H9 (cell line): Measurements from ENCODE around the gene YDJC. TPM values are rescaled to one million over a fixed set of nuclear protein-coding genes. Genes with fewer than 3 reads are reported as not detected.

Experiments used
- DNase-seq: peaks from one replicate; pipeline ENCODE4 v3.0.0-alpha.2; 2017
- H2AFZ ChIP-seq: one replicate; pipeline ENCODE4 v1.6.1; 2013; ENCODE audit warnings: mild to moderate bottlenecking, low read length, control low read depth, moderate library complexity
- H2AK5ac ChIP-seq: 2 replicates; pipeline ENCODE4 v1.6.1; 2013; ENCODE audit warnings: low read length, control low read depth, mixed read lengths; ENCODE audit not compliant: insufficient read length
- H2BK120ac ChIP-seq: one replicate; pipeline ENCODE4 v1.6.1; 2013; ENCODE audit warnings: low read depth, mild to moderate bottlenecking, low read length, control low read depth, inconsistent platforms; ENCODE audit not compliant: poor library complexity, severe bottlenecking
- H2BK12ac ChIP-seq: 2 replicates; pipeline ENCODE4 v1.6.1; 2013; ENCODE audit warnings: low read length, control low read depth, mixed read lengths, low read depth; ENCODE audit not compliant: insufficient read length
- H2BK15ac ChIP-seq: 2 replicates; pipeline ENCODE4 v1.6.1; 2013; ENCODE audit warnings: low read depth, low read length, control low read depth
- H2BK20ac ChIP-seq: one replicate; pipeline ENCODE4 v1.6.1; 2013; ENCODE audit warnings: low read depth, mild to moderate bottlenecking, low read length, control low read depth, inconsistent platforms; ENCODE audit not compliant: poor library complexity, severe bottlenecking
- H2BK5ac ChIP-seq: 2 replicates; pipeline ENCODE4 v1.6.1; 2013; ENCODE audit warnings: low read length, control low read depth, mixed read lengths; ENCODE audit not compliant: insufficient read length
- H3K14ac ChIP-seq: 2 replicates; pipeline ENCODE4 v1.6.1; 2013; ENCODE audit warnings: low read length, control low read depth; ENCODE audit not compliant: insufficient read depth
- H3K18ac ChIP-seq: 2 replicates; pipeline ENCODE4 v1.6.1; 2013; ENCODE audit warnings: low read depth, mild to moderate bottlenecking, mixed read lengths, low read length, control low read depth; ENCODE audit not compliant: insufficient read length
- H3K23ac ChIP-seq: 2 replicates; pipeline ENCODE4 v1.6.1; 2013; ENCODE audit warnings: low read length, control low read depth, mixed read lengths, low read depth; ENCODE audit not compliant: insufficient read length
- H3K23me2 ChIP-seq: 2 replicates; pipeline ENCODE4 v1.6.1; 2013; ENCODE audit warnings: low read depth, mild to moderate bottlenecking, mixed read lengths, low read length, control low read depth; ENCODE audit not compliant: insufficient read length, poor library complexity, severe bottlenecking
- H3K27ac ChIP-seq: 2 replicates; pipeline ENCODE4 v1.5.1; 2013; ENCODE audit warnings: low read length, control low read depth, mixed read lengths, low read depth; ENCODE audit not compliant: insufficient read length
- H3K27me3 ChIP-seq: 2 replicates; pipeline ENCODE4 v1.6.1; 2013; ENCODE audit warnings: low read length, control low read depth, inconsistent platforms; ENCODE audit not compliant: insufficient read depth
- H3K4ac ChIP-seq: 2 replicates; pipeline ENCODE4 v1.6.1; 2013; ENCODE audit warnings: low read depth, mild to moderate bottlenecking, control low read depth, inconsistent platforms, low read length, moderate library complexity
- H3K4me1 ChIP-seq: 2 replicates; pipeline ENCODE4 v1.6.1; 2013; ENCODE audit warnings: low read length, control low read depth, inconsistent platforms; ENCODE audit not compliant: insufficient read depth
- H3K4me2 ChIP-seq: 2 replicates; pipeline ENCODE4 v1.6.1; 2013; ENCODE audit warnings: low read length, control low read depth, mixed read lengths; ENCODE audit not compliant: insufficient read length, insufficient read depth
- H3K56ac ChIP-seq: 2 replicates; pipeline ENCODE4 v1.6.1; 2013; ENCODE audit warnings: low read depth, mild to moderate bottlenecking, mixed read lengths, low read length, control low read depth; ENCODE audit not compliant: insufficient read length
- H3K79me1 ChIP-seq: 2 replicates; pipeline ENCODE4 v1.6.1; 2013; ENCODE audit warnings: low read depth, mild to moderate bottlenecking, moderate library complexity, low read length, control low read depth, inconsistent platforms; ENCODE audit not compliant: insufficient read depth, poor library complexity, severe bottlenecking
- H3K79me2 ChIP-seq: 2 replicates; pipeline ENCODE4 v1.6.1; 2013; ENCODE audit warnings: low read length, control low read depth, inconsistent platforms; ENCODE audit not compliant: insufficient read depth
- H3K9ac ChIP-seq: 2 replicates; pipeline ENCODE4 v1.6.1; 2013; ENCODE audit warnings: low read length, control low read depth, mixed read lengths; ENCODE audit not compliant: insufficient read length; ENCODE audit errors: extremely low read depth
- H3K9me3 ChIP-seq: one replicate; pipeline ENCODE4 v1.6.1; 2013; ENCODE audit warnings: low read depth, low read length, inconsistent platforms; ENCODE audit not compliant: control insufficient read depth
- H3T11ph ChIP-seq: one replicate; pipeline ENCODE4 v1.6.1; 2013; ENCODE audit warnings: mild to moderate bottlenecking, low read length, control low read depth, inconsistent platforms
- H4K20me1 ChIP-seq: one replicate; pipeline ENCODE4 v1.6.1; 2013; ENCODE audit not compliant: control insufficient read depth, insufficient read length, insufficient read depth
- H4K5ac ChIP-seq: 2 replicates; pipeline ENCODE4 v1.6.1; 2013; ENCODE audit warnings: low read depth, mild to moderate bottlenecking, mixed read lengths, low read length, control low read depth; ENCODE audit not compliant: insufficient read length
- H4K8ac ChIP-seq: replicated peaks from 2 replicates; pipeline ENCODE4 v1.6.1; 2013; ENCODE audit warnings: low read length, control low read depth, mixed read lengths, low read depth; ENCODE audit not compliant: insufficient read length
- H4K91ac ChIP-seq: 2 replicates; pipeline ENCODE4 v1.6.1; 2013; ENCODE audit warnings: low read depth, mild to moderate bottlenecking, moderate library complexity, mixed read lengths, low read length, control low read depth; ENCODE audit not compliant: insufficient read length
- H3K27ac Mint-ChIP-seq, 3 experiments: 2 replicates in 2 of 3; 3 replicates in 1 of 3; pipeline ENCODE4 v1.8.0; 2020 to 2021; ENCODE audit warnings: mixed read lengths in 3 of 3, mild to moderate bottlenecking in 1 of 3, moderate library complexity in 1 of 3
- H3K27me3 Mint-ChIP-seq: 2 replicates; pipeline ENCODE4 v1.8.0; 2021; ENCODE audit warnings: low read depth, mild to moderate bottlenecking, moderate library complexity, mixed read lengths
- H3K36me3 Mint-ChIP-seq, 3 experiments: 2 replicates in 2 of 3; 3 replicates in 1 of 3; pipeline ENCODE4 v1.8.0; 2020 to 2021; ENCODE audit warnings: low read depth in 3 of 3, mixed read lengths in 3 of 3; ENCODE audit not compliant: insufficient read depth in 1 of 3
- H3K4me1 Mint-ChIP-seq, 2 experiments: 2 replicates each; pipeline ENCODE4 v1.8.0; 2020; ENCODE audit warnings: mixed read lengths in 2 of 2
- H3K4me3 Mint-ChIP-seq, 2 experiments: 2 replicates in 1 of 2; 3 replicates in 1 of 2; pipeline ENCODE4 v1.8.0; 2020 to 2021; ENCODE audit warnings: mild to moderate bottlenecking in 2 of 2, mixed read lengths in 2 of 2, moderate library complexity in 1 of 2
- H3K9me3 Mint-ChIP-seq, 2 experiments: 2 replicates in 1 of 2; 3 replicates in 1 of 2; pipeline ENCODE4 v1.8.0; 2020; ENCODE audit warnings: mild to moderate bottlenecking in 2 of 2, mixed read lengths in 2 of 2, moderate library complexity in 1 of 2
- CTCF ChIP-seq: fragments of 200-600 bp; sonication (generic); conservative IDR thresholded peaks from 3 replicates; pipeline ENCODE4 v1.8.0; 2021; ENCODE audit warnings: antibody characterized with exemption, mild to moderate bottlenecking
- WGBS: extraction: QIAGEN DNeasy Blood & Tissue Kit; methylation state at CpG from one replicate; pipeline ENCODE4 v1.1.7; 2013; ENCODE audit warnings: missing lambda C conversion rate, low lambda C conversion rate, mixed read lengths; ENCODE audit not compliant: insufficient read length; ENCODE audit errors: extremely low coverage; 5-methylcytosine and 5-hydroxymethylcytosine counted together
- total RNA-seq: library from RNA; stranded (reverse); gene quantifications from 2 replicates; pipeline ENCODE4 v1.2.1, GENCODE V29; 2021

YDJC gene
- total RNA-seq, 1 experiment from 2014 or later = 30.2 TPM

GRCh38 chr22:21626073-21626734, 3.6 kb downstream of the YDJC start:
- Mint-ChIP-seq H3K9me3 (no peaks in the 10 kb centered on the region), H3K4me3 (no peak overlapping the region), H3K27me3 (peaks cover 3% of the 10 kb centered on the region; the same call in 1 of the 2 replicates), H3K4me1 (peaks cover 14% of the 10 kb centered on the region in 2 experiments), H3K27ac (peak overlapping the region in 1 of 3 experiments; percentile 18; a peak in 2 of 7 replicates), H3K36me3 (peaks cover 5 to 44% (median 33%) of the 10 kb centered on the region in 3 experiments)
- Histone ChIP-seq H2BK20ac (no peak overlapping the region), H4K91ac (no peak overlapping the region), H3K23ac (no peak overlapping the region), H4K8ac (no peak overlapping the region), H3T11ph (no peak overlapping the region), H2AK5ac (no peak overlapping the region), H3K79me1 (peaks cover 2% of the 10 kb centered on the region), H2BK15ac (no peak overlapping the region), H2BK12ac (no peak overlapping the region), H3K14ac (no peak overlapping the region), H3K27ac (no peak overlapping the region), H2BK120ac (no peak overlapping the region), H2BK5ac (no peak overlapping the region), H3K4ac (no peak overlapping the region), H3K23me2 (peaks cover 5% of the 10 kb centered on the region), H3K4me1 (no peaks in the 10 kb centered on the region; the same call in 1 of the 2 replicates), H3K18ac (no peak overlapping the region), H3K56ac (no peak overlapping the region), H3K9me3 (no peaks in the 10 kb centered on the region), H3K4me2 (no peak overlapping the region), H3K27me3 (no peaks in the 10 kb centered on the region), H3K79me2 (no peaks in the 10 kb centered on the region), H3K9ac (no peak overlapping the region), H4K5ac (no peak overlapping the region), H2AFZ (no peak overlapping the region), H4K20me1 (no peaks in the 10 kb centered on the region)
- DNase-seq = no peak
- WGBS = no CpG with 5 or more reads among the region's 4 CpGs
- no peak for TF ChIP-seq CTCF
